Neural cell (in vitro differentiated cells): Measurements from ENCODE around the gene CDH8. TPM values are rescaled to one million over a fixed set of nuclear protein-coding genes. Genes with fewer than 3 reads are reported as not detected.

Experiments used
- H2AFZ ChIP-seq: fragments of 200-600, 300-800 bp; sonication (generic), shearing (Covaris generic); 2 replicates; pipeline ENCODE4 v1.6.0; 2014; ENCODE audit warnings: low read depth, mild to moderate bottlenecking, antibody characterized with exemption, low read length, moderate library complexity
- H3F3A ChIP-seq: fragments of 200-600 bp; shearing (Covaris generic); 2 replicates; pipeline ENCODE4 v1.6.1; 2016; ENCODE audit warnings: mild to moderate bottlenecking, moderate library complexity, mixed read lengths, antibody characterized with exemption, low read length; ENCODE audit not compliant: insufficient read depth, poor library complexity, severe bottlenecking
- H3K27ac ChIP-seq: fragments of 200-600, 300-800 bp; sonication (generic), shearing (Covaris generic); 2 replicates; pipeline ENCODE4 v1.5.1; 2014; ENCODE audit warnings: mild to moderate bottlenecking, low read length, moderate library complexity
- H3K27me3 ChIP-seq: fragments of 300-800, 200-600 bp; sonication (generic), shearing (Covaris generic); 2 replicates; pipeline ENCODE4 v1.6.0; 2014; ENCODE audit warnings: mild to moderate bottlenecking, low read depth, low read length, moderate library complexity; ENCODE audit not compliant: insufficient read depth
- H3K36me3 ChIP-seq: fragments of 300-800, 200-600 bp; sonication (generic), shearing (Covaris generic); 2 replicates; pipeline ENCODE4 v1.5.1; 2014; ENCODE audit warnings: mild to moderate bottlenecking, antibody characterized with exemption, low read length, moderate library complexity; ENCODE audit not compliant: insufficient read depth
- H3K4me2 ChIP-seq: fragments of 300-800, 200-600 bp; sonication (generic), shearing (Covaris generic); 2 replicates; pipeline ENCODE4 v1.6.0; 2014; ENCODE audit warnings: mild to moderate bottlenecking, low read length
- H3K4me3 ChIP-seq: fragments of 300-800, 200-600 bp; sonication (generic), shearing (Covaris generic); 2 replicates; pipeline ENCODE4 v1.5.1; 2014; ENCODE audit warnings: mild to moderate bottlenecking, low read length, moderate library complexity
- H3K79me2 ChIP-seq: fragments of 200-600 bp; shearing (Covaris generic); replicated peaks from 2 replicates; pipeline ENCODE4 v1.6.0; 2014; ENCODE audit warnings: mild to moderate bottlenecking, low read length, moderate library complexity; ENCODE audit not compliant: insufficient read depth
- H3K9ac ChIP-seq: fragments of 300-800, 200-600 bp; sonication (generic), shearing (Covaris generic); 2 replicates; pipeline ENCODE4 v1.6.1; 2016; ENCODE audit warnings: mild to moderate bottlenecking, low read length, mixed read lengths
- H3K9me2 ChIP-seq: fragments of 200-600 bp; shearing (Covaris generic); 2 replicates; pipeline ENCODE4 v1.6.1; 2016; ENCODE audit warnings: mild to moderate bottlenecking, low read length, mixed read lengths; ENCODE audit not compliant: insufficient read depth
- H3K9me3 ChIP-seq: fragments of 200-600, 300-800 bp; sonication (generic), shearing (Covaris generic); 2 replicates; pipeline ENCODE4 v1.6.1; 2016; ENCODE audit warnings: mild to moderate bottlenecking, mixed run types, low read length, moderate library complexity, mixed read lengths
- H4K20me1 ChIP-seq: fragments of 200-600 bp; shearing (Covaris generic); 2 replicates; pipeline ENCODE4 v1.6.1; 2016; ENCODE audit warnings: mild to moderate bottlenecking, mixed run types; ENCODE audit not compliant: insufficient read depth
- CTCF ChIP-seq: fragments of 450-650 bp; IDR thresholded peaks from 2 replicates; pipeline ENCODE4 v1.5.1; 2014; ENCODE audit warnings: antibody characterized with exemption, mild to moderate bottlenecking, moderate library complexity; ENCODE audit not compliant: poor library complexity, severe bottlenecking
- EP300 ChIP-seq: fragments of 450-650 bp; conservative IDR thresholded peaks from 2 replicates; pipeline ENCODE4 v1.6.1; 2014; ENCODE audit warnings: antibody characterized with exemption, mild to moderate bottlenecking, moderate library complexity; ENCODE audit not compliant: poor library complexity, severe bottlenecking
- EZH2 ChIP-seq: fragments of 200-600, 300-800 bp; shearing (Covaris generic), sonication (generic); IDR thresholded peaks from 2 replicates; pipeline ENCODE4 v1.6.1; 2014; ENCODE audit warnings: antibody characterized with exemption, low read length, borderline replicate concordance, mild to moderate bottlenecking; ENCODE audit not compliant: insufficient read depth, poor library complexity, severe bottlenecking
- MXI1 ChIP-seq: fragments of 450-650 bp; conservative IDR thresholded peaks from 2 replicates; pipeline ENCODE4 v1.6.1; 2014; ENCODE audit warnings: antibody characterized with exemption, mild to moderate bottlenecking; ENCODE audit not compliant: poor library complexity, severe bottlenecking
- POLR2AphosphoS5 ChIP-seq: IDR thresholded peaks from 2 replicates; pipeline ENCODE4 v1.6.1; 2012
- RAD21 ChIP-seq: fragments of 450-650 bp; conservative IDR thresholded peaks from 2 replicates; pipeline ENCODE4 v1.6.1; 2014; ENCODE audit warnings: antibody characterized with exemption, mild to moderate bottlenecking, moderate library complexity
- REST ChIP-seq: IDR thresholded peaks from 2 replicates; pipeline ENCODE4 v1.6.1; 2012; ENCODE audit warnings: borderline replicate concordance
- SMC3 ChIP-seq: fragments of 450-650 bp; conservative IDR thresholded peaks from 2 replicates; pipeline ENCODE4 v1.6.1; 2014; ENCODE audit warnings: antibody characterized with exemption, mild to moderate bottlenecking, moderate library complexity; ENCODE audit not compliant: poor library complexity
- TAF1 ChIP-seq: IDR thresholded peaks from 2 replicates; pipeline ENCODE4 v1.6.1; 2012; ENCODE audit warnings: low read depth
- polyA plus RNA-seq: library from polyadenylated mRNA; depleted of rRNA; stranded (reverse); fragments of >200 nt; gene quantifications from 2 replicates; pipeline ENCODE4 v1.2.3, GENCODE V29; 2014

Gene CDH8
- polyA plus RNA-seq, 1 donor from 2014 or later = 5.0 TPM

DNA sequence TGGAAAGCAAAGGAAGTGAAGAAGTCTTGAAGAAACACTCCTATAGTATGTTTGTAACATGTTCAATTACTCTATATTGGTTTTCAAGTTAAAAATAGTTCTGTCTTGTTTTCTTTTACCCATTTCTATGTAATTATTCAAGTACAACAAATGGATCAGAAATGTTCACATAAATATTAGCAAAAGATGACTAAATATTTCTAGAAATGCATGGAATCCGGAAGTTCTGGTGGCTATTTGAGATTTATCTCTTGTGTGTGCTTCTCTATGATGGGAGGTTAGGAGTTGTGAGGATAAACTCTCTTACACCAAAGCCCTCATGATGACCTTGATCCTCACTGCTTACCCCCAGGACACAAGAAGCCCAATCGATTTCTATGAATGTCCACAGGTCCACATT lies 237.5 kb downstream of the CDH8 start:
- Histone ChIP-seq H3K27ac (no peak overlapping the region), H3K9ac (no peak overlapping the region), H3K36me3 (no peaks in the 10 kb centered on the region), H3K79me2 (no peaks in the 10 kb centered on the region), H3K27me3 (no peaks in the 10 kb centered on the region), H3K9me3 (no peaks in the 10 kb centered on the region), H3K9me2 (no peaks in the 10 kb centered on the region), H3K4me2 (no peak overlapping the region), H3K4me3 (no peak overlapping the region), H4K20me1 (no peaks in the 10 kb centered on the region), H3F3A (no peaks in the 10 kb centered on the region), H2AFZ (no peak overlapping the region)
- TF ChIP-seq REST (no peak), EP300 (no peak), POLR2AphosphoS5 (no peak), SMC3 (no peak), CTCF (no peak), EZH2 (no peak)

GRCh38 chr16:61797961-61798507 lies 238.2 kb downstream of the CDH8 start:
- no peaks in the 10 kb centered on the region for H3F3A ChIP-seq

More at GRCh38 chr16:61797961-61798507, 238.2 kb downstream of the CDH8 start:
- no peak for TF ChIP-seq CTCF
- TF ChIP-seq REST = no peak
- no peak for TF ChIP-seq EP300
- no peak for TF ChIP-seq EZH2
- TF ChIP-seq RAD21 = no peak
- no peak for TF ChIP-seq MXI1
- TF ChIP-seq SMC3 = no peak
- TF ChIP-seq TAF1 = no peak
- TF ChIP-seq POLR2AphosphoS5 = no peak
- Histone ChIP-seq H3K4me2 (no peak overlapping the region), H4K20me1 (no peaks in the 10 kb centered on the region), H2AFZ (no peak overlapping the region), H3K27me3 (no peaks in the 10 kb centered on the region), H3K9ac (no peak overlapping the region), H3K79me2 (no peaks in the 10 kb centered on the region), H3K27ac (no peak overlapping the region), H3K36me3 (no peaks in the 10 kb centered on the region), H3K9me2 (no peaks in the 10 kb centered on the region), H3K9me3 (no peaks in the 10 kb centered on the region), H3K4me3 (no peak overlapping the region)
